CD4-positive, alpha-beta T cell treated with Interleukin-10 for 1 hour (primary cell): ENCODE results near the gene GIMAP7.
A peak's percentile ranks its signal among the peaks of the same experiment; 100 is the strongest.
"Not testable (repeated sequence)": the region's sequence is repeated elsewhere in the genome, so short reads cannot be mapped to it uniquely, and the experiment has no call there.

Source experiments
- DNase-seq: peaks from one replicate; pipeline ENCODE4 v3.0.0-alpha.2; 2020

The GIMAP7 gene

GRCh38 chr7:150514748-150515222 lies at the start of gene GIMAP7:
Gene GIMAP7, plus strand, starts transcription at chr7:150514872. Its CDS starts 5,103 bp downstream, at chr7:150519975.
- peak; percentile 83 for DNase-seq

GRCh38 chr7:150464962-150465361 lies 49.7 kb upstream of the GIMAP7 start:
- DNase-seq, result no peak

- DNase-seq, result no peak
Measured at GRCh38 chr7:150465414-150465813, 49.3 kb upstream of the GIMAP7 start.

- no peak for DNase-seq
Measured at GRCh38 chr7:150466477-150466876, 48.2 kb upstream of the GIMAP7 start.

GRCh38 chr7:150468241-150468640 lies 46.4 kb upstream of the GIMAP7 start:
- no peak for DNase-seq

- no peak for DNase-seq
Measured at GRCh38 chr7:150471886-150472285, 42.8 kb upstream of the GIMAP7 start.

- no peak for DNase-seq
Measured at GRCh38 chr7:150473902-150474301, 40.8 kb upstream of the GIMAP7 start.

GRCh38 chr7:150476285-150476684 lies 38.4 kb upstream of the GIMAP7 start:
- DNase-seq, result no peak

- DNase-seq, result peak; percentile 57
Measured at GRCh38 chr7:150476819-150477631, 37.6 kb upstream of the GIMAP7 start.

- DNase-seq, result peak; percentile 87
Measured at GRCh38 chr7:150479023-150479716, 35.5 kb upstream of the GIMAP7 start.

- DNase-seq, result peak; percentile 81
Measured at GRCh38 chr7:150481186-150481920, 33.3 kb upstream of the GIMAP7 start.

- DNase-seq, result no peak
Measured at GRCh38 chr7:150481922-150482321, 32.8 kb upstream of the GIMAP7 start.

- peak; percentile 34 for DNase-seq
Measured at GRCh38 chr7:150483514-150483913, 31.2 kb upstream of the GIMAP7 start.

- DNase-seq, result peak; percentile 87
Measured at GRCh38 chr7:150484071-150484470, 30.6 kb upstream of the GIMAP7 start.

GRCh38 chr7:150487625-150488024 lies 27.0 kb upstream of the GIMAP7 start:
- DNase-seq, result no peak

- DNase-seq, result no peak
Measured at GRCh38 chr7:150489782-150490181, 24.9 kb upstream of the GIMAP7 start.

GRCh38 chr7:150493442-150493841 lies 21.2 kb upstream of the GIMAP7 start:
- not testable (repeated sequence) for DNase-seq

- DNase-seq, result peak; percentile 73
Measured at GRCh38 chr7:150502519-150502918, 12.2 kb upstream of the GIMAP7 start.

GRCh38 chr7:150503155-150503554 lies 11.5 kb upstream of the GIMAP7 start:
- DNase-seq, result no peak

- no peak for DNase-seq
Measured at GRCh38 chr7:150503581-150503980, 11.1 kb upstream of the GIMAP7 start.

GRCh38 chr7:150507947-150508602 lies 6.6 kb upstream of the GIMAP7 start:
- no peak for DNase-seq

GRCh38 chr7:150511048-150511447 lies 3.6 kb upstream of the GIMAP7 start:
- DNase-seq, result no peak

GRCh38 chr7:150513758-150514157 lies 914 bp upstream of the GIMAP7 start:
- DNase-seq, result no peak
